ENCODE measurements around the gene DCXR.

Gene DCXR

GRCh38 chr17:82022981-82023446 lies 14.5 kb downstream of the DCXR start, which contains the start of gene LRRC45:
LRRC45 (plus strand) TSS chr17:82023305; CDS start chr17:82023644, 339 bp downstream.
- DNase-seq (ENCODE audit: low read depth in 2 of 2): peak; percentile 99 to 100

- no peak for DNase-seq (ENCODE audit: low read depth in 2 of 2)
Measured at GRCh38 chr17:82022310-82022980, 15.1 kb downstream of the DCXR start, which contains the start of gene CENPX. CENPX (minus strand) TSS chr17:82022878; CDS start chr17:82022861, 17 bp downstream.

- no peak for DNase-seq (ENCODE audit: low read depth in 2 of 2)
Measured at GRCh38 chr17:82021900-82022309, 15.6 kb downstream of the DCXR start.

GRCh38 chr17:82021107-82021899 lies 16.2 kb downstream of the DCXR start:
- no peak for DNase-seq (ENCODE audit: low read depth in 2 of 2)

- no peak for DNase-seq (ENCODE audit: low read depth in 2 of 2)
Measured at GRCh38 chr17:82020572-82021106, 16.9 kb downstream of the DCXR start.

GRCh38 chr17:82019690-82020571 lies 17.6 kb downstream of the DCXR start:
- DNase-seq (ENCODE audit: low read depth in 2 of 2): peak in 1 of 2 donors; percentile 46

GRCh38 chr17:82018989-82019689 lies 18.4 kb downstream of the DCXR start:
- DNase-seq (ENCODE audit: low read depth in 2 of 2): no peak

GRCh38 chr17:82018152-82018988 lies 19.1 kb downstream of the DCXR start:
- no peak for DNase-seq (ENCODE audit: low read depth in 2 of 2)

- no peak for DNase-seq (ENCODE audit: low read depth in 2 of 2)
Measured at GRCh38 chr17:82017612-82018151, 19.8 kb downstream of the DCXR start.

- DNase-seq (ENCODE audit: low read depth in 2 of 2): no peak
Measured at GRCh38 chr17:82016875-82017459, 20.5 kb downstream of the DCXR start.

- DNase-seq (ENCODE audit: low read depth in 2 of 2): no peak
Measured at GRCh38 chr17:82016061-82016874, 21.2 kb downstream of the DCXR start.

- DNase-seq (ENCODE audit: low read depth in 2 of 2): no peak
Measured at GRCh38 chr17:82015311-82015971, 22.1 kb downstream of the DCXR start.

- DNase-seq (ENCODE audit: low read depth in 2 of 2): no peak
Measured at GRCh38 chr17:82014971-82015310, 22.6 kb downstream of the DCXR start.

- DNase-seq (ENCODE audit: low read depth in 2 of 2): no peak
Measured at GRCh38 chr17:82014432-82014831, 23.1 kb downstream of the DCXR start.

GRCh38 chr17:82013772-82014321 lies 23.6 kb downstream of the DCXR start:
- DNase-seq (ENCODE audit: low read depth in 2 of 2): no peak

GRCh38 chr17:82013341-82013740 lies 24.2 kb downstream of the DCXR start:
- no peak for DNase-seq (ENCODE audit: low read depth in 2 of 2)

- DNase-seq (ENCODE audit: low read depth in 2 of 2): no peak
Measured at GRCh38 chr17:82012640-82013295, 24.7 kb downstream of the DCXR start.
